Gastroesophageal sphincter (tissue), 4 donors: Measurements from ENCODE around the gene RGS11. TPM values are rescaled to one million over a fixed set of nuclear protein-coding genes. Genes with fewer than 3 reads are reported as not detected.
"Not testable (repeated sequence)": the region's sequence is repeated elsewhere in the genome, so short reads cannot be mapped to it uniquely, and the experiment has no call there.

Experiments
- ATAC-seq: fragments of 150-250 bp; one replicate; pipeline ENCODE4 v1.9.1; 2016; ENCODE audit warnings: mild to moderate bottlenecking, moderate library complexity
- H3K27ac ChIP-seq, 4 donors: fragments of 200-600 bp; sonication (generic) in 3 of 4; 1 replicate in 3 of 4; 2 replicates in 1 of 4; pipeline ENCODE4 v1.5.1; 2016 to 2019
- H3K27me3 ChIP-seq: fragments of 200-600 bp; sonication (generic); one replicate; pipeline ENCODE4 v1.5.1; 2019
- H3K36me3 ChIP-seq, 2 donors: fragments of 200-600 bp; sonication (generic); one replicate each; pipeline ENCODE4 v1.5.1; 2019; ENCODE audit warnings: control low read depth in 1 of 2
- H3K4me1 ChIP-seq, 3 donors: fragments of 200-600 bp; sonication (generic); 1 replicate in 2 of 3; 2 replicates in 1 of 3; pipeline ENCODE4 v1.5.1; 2016 to 2019; ENCODE audit warnings: control low read depth in 2 of 3
- H3K4me3 ChIP-seq, 2 donors: fragments of 200-600 bp; sonication (generic); one replicate each; pipeline ENCODE4 v1.5.1; 2019; ENCODE audit warnings: mild to moderate bottlenecking in 1 of 2, moderate library complexity in 1 of 2
- H3K9me3 ChIP-seq, 3 donors: fragments of 200-600 bp; sonication (generic); one replicate each; pipeline ENCODE4 v1.5.1; 2017 to 2019; ENCODE audit warnings: control low read depth in 2 of 3
- CTCF ChIP-seq, 4 experiments: fragments of 200-600 bp in 2 of 4; fragments of 450-650 bp in 2 of 4; sonication (generic) in 1 of 4; IDR thresholded peaks; one replicate each; pipeline ENCODE4 v1.5.1; 2017 to 2019; ENCODE audit warnings: antibody characterized with exemption in 4 of 4, mild to moderate bottlenecking in 2 of 4, moderate library complexity in 2 of 4
- EP300 ChIP-seq: sonication (generic); formaldehyde crosslinking; IDR thresholded peaks from one replicate; pipeline ENCODE4 v1.6.1; 2017; ENCODE audit warnings: antibody characterized with exemption, mild to moderate bottlenecking
- POLR2A ChIP-seq, 2 donors: fragments of 450-650 bp; IDR thresholded peaks; one replicate each; pipeline ENCODE4 v1.6.1; 2017; ENCODE audit warnings: antibody characterized with exemption in 2 of 2, mild to moderate bottlenecking in 2 of 2, moderate library complexity in 1 of 2
- POLR2AphosphoS5 ChIP-seq: sonication (generic); formaldehyde crosslinking; IDR thresholded peaks from one replicate; pipeline ENCODE4 v1.6.1; 2017; ENCODE audit warnings: antibody characterized with exemption
- WGBS, 2 donors: methylation state at CpG; one replicate each; pipeline ENCODE4 v1.1.5; 2018; ENCODE audit warnings: low coverage in 1 of 2; 5-methylcytosine and 5-hydroxymethylcytosine counted together
- total RNA-seq, 4 donors: library from RNA; depleted of rRNA; stranded (reverse); fragments of >200 nt; gene quantifications; one replicate each; pipeline ENCODE4 v1.1.0, GENCODE V29; 2016

RGS11 gene
- total RNA-seq, 4 donors from 2014 or later, result 3.0 to 11.5 (median 10.1) TPM

- TF ChIP-seq CTCF (IDR thresholded peaks at IDR 0.05) (peak in 3 of 4 experiments; percentile 42 to 63 (median 56)), POLR2AphosphoS5 (peak; percentile 61), EP300 (no peak), POLR2A (IDR thresholded peaks at IDR 0.05) (peak; percentile 96 to 97)
- Histone ChIP-seq H3K27me3 (no peaks in the 10 kb centered on the region), H3K36me3 (no peaks in the 10 kb centered on the region), H3K9me3 (no peaks in the 10 kb centered on the region), H3K27ac (peak within 1 kb of the TSS; percentile 91 to 100 (median 96)), H3K4me3 (peak within 1 kb of the TSS; percentile 74 to 92), H3K4me1 (peaks cover 0 to 30% (median 8%) of the 10 kb centered on the region in 3 donors)
- peak; percentile 96 for ATAC-seq
- WGBS, 2 donors, result 0% methylated on average over 12 to 31 of the region's 85 CpGs
Measured at GRCh38 chr16:234468-235305, 41.1 kb downstream of the RGS11 start, which contains the start of gene FAM234A. Gene FAM234A, plus strand, starts transcription at chr16:234821. Its CDS starts 19,593 bp downstream, at chr16:254414.

- peaks cover 0 to 48% (median 16%) of the 10 kb centered on the region in 3 donors for H3K4me1 ChIP-seq
- ATAC-seq, result no peak
- TF ChIP-seq EP300 (no peak), CTCF (IDR thresholded peaks at IDR 0.05) (no peak), POLR2A (IDR thresholded peaks at IDR 0.05) (no peak), POLR2AphosphoS5 (no peak)
- H3K27me3 ChIP-seq, result no peaks in the 10 kb centered on the region
- 44 to 63% methylated on average over 9 to 11 of the region's 22 CpGs for WGBS, 2 donors
- H3K36me3 ChIP-seq, result peaks cover 0 to 19% of the 10 kb centered on the region in 2 donors
- no peak overlapping the region for H3K4me3 ChIP-seq
- no peaks in the 10 kb centered on the region for H3K9me3 ChIP-seq
- H3K27ac ChIP-seq, result no peak overlapping the region
Measured at GRCh38 chr16:230949-231348, 44.8 kb downstream of the RGS11 start.

- not testable (repeated sequence) for ATAC-seq
- 94% methylated on average over 17 of the region's 18 CpGs; no CpG with 5 or more reads in 1 of the 2 donors for WGBS, 2 donors
Measured at GRCh38 chr16:230351-230750, 45.4 kb downstream of the RGS11 start.

GRCh38 chr16:229731-230281 is 45.9 kb downstream of the RGS11 start:
- H3K27me3 ChIP-seq, result no peaks in the 10 kb centered on the region
- WGBS, 2 donors, result 72 to 78% methylated on average over 18 to 22 of the region's 22 CpGs
- ATAC-seq, result no peak
- H3K9me3 ChIP-seq, result no peaks in the 10 kb centered on the region
- H3K36me3 ChIP-seq, result peaks cover 0 to 30% of the 10 kb centered on the region in 2 donors
- TF ChIP-seq POLR2AphosphoS5 (no peak), EP300 (no peak), CTCF (IDR thresholded peaks at IDR 0.05) (no peak), POLR2A (IDR thresholded peaks at IDR 0.05) (no peak)
- peak overlapping the region; percentile 84 to 91 for H3K4me3 ChIP-seq
- H3K4me1 ChIP-seq, result peaks cover 0 to 38% (median 11%) of the 10 kb centered on the region in 3 donors
- peak overlapping the region in 3 of 4 donors; percentile 96 to 99 (median 99) for H3K27ac ChIP-seq

More at GRCh38 chr16:230351-230750, 45.4 kb downstream of the RGS11 start:
- Histone ChIP-seq H3K4me1 (peaks cover 0 to 42% (median 11%) of the 10 kb centered on the region in 3 donors), H3K36me3 (peaks cover 0 to 25% of the 10 kb centered on the region in 2 donors)
- not testable (repeated sequence) for H3K27me3 ChIP-seq, H3K4me3 ChIP-seq, H3K9me3 ChIP-seq, H3K27ac ChIP-seq

- TF ChIP-seq POLR2A (IDR thresholded peaks at IDR 0.05) (peak; percentile 93 to 94), POLR2AphosphoS5 (peak; percentile 98), CTCF (IDR thresholded peaks at IDR 0.05) (peak in 2 of 4 experiments; percentile 16 to 17), EP300 (no peak)
- Histone ChIP-seq H3K4me1 (peaks cover 0 to 36% (median 11%) of the 10 kb centered on the region in 3 donors), H3K36me3 (peaks cover 0 to 37% of the 10 kb centered on the region in 2 donors), H3K27ac (peak within 1 kb of the TSS; percentile 96 to 99 (median 98)), H3K9me3 (no peaks in the 10 kb centered on the region), H3K4me3 (peak within 1 kb of the TSS; percentile 84 to 91), H3K27me3 (no peaks in the 10 kb centered on the region)
- 7 to 12% methylated on average over 7 to 11 of the region's 88 CpGs for WGBS, 2 donors
- peak; percentile 95 for ATAC-seq
Measured at GRCh38 chr16:228852-229730, 46.7 kb downstream of the RGS11 start, which contains the start of gene LUC7L. Gene LUC7L, minus strand, starts transcription at chr16:229449. Its CDS starts 110 bp downstream, at chr16:229339.
